Fibroblast of the conjunctiva (primary cell): ENCODE data around the gene PUM2.

Experiments used
- DNase-seq: peaks from one replicate; pipeline ENCODE4 v3.0.0-alpha.2; 2010; ENCODE audit warnings: low read depth

The PUM2 gene

GRCh38 chr2:20200697-20201555, 149.7 kb downstream of the PUM2 start:
- no peak for DNase-seq

GRCh38 chr2:20199633-20200270, 150.9 kb downstream of the PUM2 start:
- no peak for DNase-seq

DNA sequence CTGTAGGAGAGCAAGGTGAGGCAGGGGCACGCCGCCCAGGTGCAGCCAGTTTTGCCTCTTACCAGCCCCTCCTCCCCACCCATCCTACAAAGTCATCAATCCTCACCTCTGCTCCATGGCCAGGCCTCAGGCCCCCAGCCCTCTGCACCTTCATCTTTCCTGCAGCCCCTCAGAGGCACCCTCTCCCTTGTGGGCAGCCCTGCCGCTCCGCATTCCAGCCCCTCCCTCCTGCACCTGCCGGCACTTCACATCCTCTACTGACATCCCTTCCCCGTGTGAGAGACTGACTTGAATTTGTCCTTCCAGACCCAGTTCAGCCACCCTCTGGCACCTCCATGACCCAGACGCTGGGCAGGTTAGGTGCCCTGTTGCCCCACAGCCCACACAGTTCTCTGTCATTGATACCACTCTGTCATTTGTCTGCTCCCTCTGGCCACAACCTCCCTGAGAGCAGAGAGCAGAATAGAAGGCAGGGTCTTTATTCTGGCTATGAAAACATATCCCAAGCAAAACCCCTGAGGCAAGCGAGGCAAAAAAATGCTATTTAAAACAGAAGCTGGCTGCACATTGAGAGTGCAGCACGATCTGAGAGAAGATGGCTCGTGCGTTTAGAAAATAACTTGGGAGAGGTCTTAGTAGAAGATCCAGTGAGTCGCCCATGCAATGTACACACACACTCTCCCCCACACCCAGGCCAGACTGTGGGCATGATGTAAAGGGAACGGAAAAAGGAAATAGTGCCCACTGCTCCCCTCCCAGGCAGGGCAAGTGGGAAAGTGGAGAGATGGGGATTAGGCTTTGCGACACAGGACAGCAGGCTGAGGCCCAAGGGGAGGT, 151.6 kb downstream of the PUM2 start:
- DNase-seq, result no peak
